Measurements from ENCODE around the gene SRCAP. TPM values are rescaled to one million over a fixed set of nuclear protein-coding genes. Genes with fewer than 3 reads are reported as not detected.
"Not testable (repeated sequence)": the region's sequence is repeated elsewhere in the genome, so short reads cannot be mapped to it uniquely, and the experiment has no call there.

Gene SRCAP
- total RNA-seq, 2 experiments from 2014 or later: 89.4 to 92.2 TPM

- Mint-ChIP-seq H3K4me3 (no peak overlapping the region), H3K27ac (no peak overlapping the region), H3K36me3 (peaks cover 5% of the 10 kb centered on the region), H3K9me3 (no peaks in the 10 kb centered on the region), H3K27me3 (no peaks in the 10 kb centered on the region), H3K4me1 (peaks cover 30% of the 10 kb centered on the region)
- POLR2A ChIA-PET: interaction anchor here (0.7 to 4.1 kb wide), 6 partner anchors 9 to 1028 kb away, joined by 3 to 52 read pairs (median 11); partner anchors contain the start of genes FBRS and PRR14
- no peak for DNase-seq
- no peak for ATAC-seq (ENCODE audit: low read depth)
Observed at GRCh38 chr16:30694926-30695693, 3.9 kb upstream of the SRCAP start.

GRCh38 chr16:30696646-30697045, 2.3 kb upstream of the SRCAP start:
- DNase-seq; ATAC-seq (ENCODE audit: low read depth); H3K9me3 Mint-ChIP-seq; H3K27ac Mint-ChIP-seq; H3K27me3 Mint-ChIP-seq; H3K4me3 Mint-ChIP-seq; H3K36me3 Mint-ChIP-seq: not testable (repeated sequence)
- POLR2A ChIA-PET: interaction anchor here (0.9 to 4.1 kb wide), 7 partner anchors 36 to 631 kb away, joined by 3 to 49 read pairs (median 5); partner anchors contain the start of genes ALDOA, FBRS, PHKG2 and PRR14
- peaks cover 36% of the 10 kb centered on the region for H3K4me1 Mint-ChIP-seq

GRCh38 chr16:30697264-30698138, 1.5 kb upstream of the SRCAP start:
- POLR2A ChIA-PET: interaction anchor here (0.6 to 4.1 kb wide), 9 partner anchors 36 to 632 kb away, joined by 3 to 49 read pairs (median 3); partner anchors contain the start of genes ALDOA, FBRS, PHKG2 and PRR14
- Mint-ChIP-seq H3K36me3 (peaks cover 8% of the 10 kb centered on the region), H3K4me1 (peaks cover 36% of the 10 kb centered on the region), H3K27me3 (no peaks in the 10 kb centered on the region), H3K27ac (peak overlapping the region; percentile 99), H3K9me3 (no peaks in the 10 kb centered on the region), H3K4me3 (peak overlapping the region; percentile 100)
- ATAC-seq (ENCODE audit: low read depth): peak; percentile 87
- no peak for DNase-seq

- Mint-ChIP-seq H3K9me3 (no peaks in the 10 kb centered on the region), H3K36me3 (peaks cover 12% of the 10 kb centered on the region), H3K27ac (peak overlapping the region; percentile 99), H3K4me3 (peak overlapping the region; percentile 100), H3K4me1 (peaks cover 35% of the 10 kb centered on the region), H3K27me3 (no peaks in the 10 kb centered on the region)
- peak; percentile 99 for DNase-seq
- peak; percentile 75 for ATAC-seq (ENCODE audit: low read depth)
- POLR2A ChIA-PET: interaction anchor here (1.0 to 4.1 kb wide), 7 partner anchors 30 to 116 kb away, joined by 3 to 49 read pairs (median 6); partner anchors contain the start of genes FBRS, PHKG2 and PRR14
Observed at GRCh38 chr16:30698139-30698815, 694 bp upstream of the SRCAP start.

- ATAC-seq (ENCODE audit: low read depth): no peak
- Mint-ChIP-seq H3K4me3 (peak overlapping the region; percentile 100), H3K27ac (peak overlapping the region; percentile 96), H3K27me3 (no peaks in the 10 kb centered on the region), H3K4me1 (peaks cover 29% of the 10 kb centered on the region), H3K9me3 (no peaks in the 10 kb centered on the region), H3K36me3 (peaks cover 17% of the 10 kb centered on the region)
- no peak for DNase-seq
- POLR2A ChIA-PET: interaction anchor here (0.6 to 4.1 kb wide), 4 partner anchors 41 to 246 kb away, joined by 5 to 49 read pairs (median 10); partner anchors contain the start of genes FBRS and PHKG2
Observed at GRCh38 chr16:30699615-30700099, 686 bp downstream of the SRCAP start.

GRCh38 chr16:30700491-30700890, 1.5 kb downstream of the SRCAP start:
- Mint-ChIP-seq H3K27me3 (no peaks in the 10 kb centered on the region), H3K9me3 (no peaks in the 10 kb centered on the region), H3K4me1 (peaks cover 24% of the 10 kb centered on the region), H3K27ac (no peak overlapping the region), H3K36me3 (peaks cover 17% of the 10 kb centered on the region), H3K4me3 (no peak overlapping the region)
- POLR2A ChIA-PET: no interaction called here
- DNase-seq (no peak), ATAC-seq (ENCODE audit: low read depth) (no peak)

GRCh38 chr16:30700971-30701370, 2.0 kb downstream of the SRCAP start:
- POLR2A ChIA-PET: no interaction called here
- no peaks in the 10 kb centered on the region for H3K9me3 Mint-ChIP-seq
- peaks cover 24% of the 10 kb centered on the region for H3K4me1 Mint-ChIP-seq
- ATAC-seq (ENCODE audit: low read depth) (no peak), DNase-seq (no peak)
- H3K36me3 Mint-ChIP-seq: peaks cover 17% of the 10 kb centered on the region
- H3K27ac Mint-ChIP-seq: no peak overlapping the region
- H3K4me3 Mint-ChIP-seq: no peak overlapping the region
- H3K27me3 Mint-ChIP-seq: no peaks in the 10 kb centered on the region

GRCh38 chr16:30703071-30703470, 4.1 kb downstream of the SRCAP start:
- H3K4me3 Mint-ChIP-seq, POLR2A ChIA-PET: not testable (repeated sequence)

GRCh38 chr16:30703971-30704370, 5.0 kb downstream of the SRCAP start:
- no peaks in the 10 kb centered on the region for H3K9me3 Mint-ChIP-seq
- ATAC-seq (ENCODE audit: low read depth) (no peak), DNase-seq (no peak)
- no peak overlapping the region for H3K27ac Mint-ChIP-seq
- peaks cover 17% of the 10 kb centered on the region for H3K4me1 Mint-ChIP-seq
- POLR2A ChIA-PET: no interaction called here
- H3K36me3 Mint-ChIP-seq: peaks cover 29% of the 10 kb centered on the region
- H3K4me3 Mint-ChIP-seq: no peak overlapping the region
- no peaks in the 10 kb centered on the region for H3K27me3 Mint-ChIP-seq

More at GRCh38 chr16:30703071-30703470, 4.1 kb downstream of the SRCAP start:
- not testable (repeated sequence) for ATAC-seq (ENCODE audit: low read depth); H3K9me3 Mint-ChIP-seq; DNase-seq; H3K27ac Mint-ChIP-seq; H3K27me3 Mint-ChIP-seq
- Mint-ChIP-seq H3K36me3 (peaks cover 29% of the 10 kb centered on the region), H3K4me1 (peaks cover 17% of the 10 kb centered on the region)

- ATAC-seq (ENCODE audit: low read depth): no peak
- H3K4me1 Mint-ChIP-seq: peaks cover 3% of the 10 kb centered on the region
- POLR2A ChIA-PET: no interaction called here
- H3K36me3 Mint-ChIP-seq: peaks cover 30% of the 10 kb centered on the region
- no peaks in the 10 kb centered on the region for H3K9me3 Mint-ChIP-seq
- no peak for DNase-seq
- no peaks in the 10 kb centered on the region for H3K27me3 Mint-ChIP-seq
- H3K27ac Mint-ChIP-seq: no peak overlapping the region
- no peak overlapping the region for H3K4me3 Mint-ChIP-seq
Observed at GRCh38 chr16:30706046-30706445, 7.1 kb downstream of the SRCAP start.

GRCh38 chr16:30710971-30711370, 12.0 kb downstream of the SRCAP start:
- H3K27ac Mint-ChIP-seq: no peak overlapping the region
- no peaks in the 10 kb centered on the region for H3K9me3 Mint-ChIP-seq
- H3K27me3 Mint-ChIP-seq: no peaks in the 10 kb centered on the region
- no peak overlapping the region for H3K4me3 Mint-ChIP-seq
- DNase-seq (no peak), ATAC-seq (ENCODE audit: low read depth) (no peak)
- POLR2A ChIA-PET: interaction anchor here (0.7 kb wide), 2 partner anchors 21 to 51 kb away, joined by 3 read pairs; no protein-coding TSS in a partner anchor
- peaks cover 19% of the 10 kb centered on the region for H3K4me1 Mint-ChIP-seq
- peaks cover 52% of the 10 kb centered on the region for H3K36me3 Mint-ChIP-seq

GRCh38 chr16:30711712-30712111, 12.7 kb downstream of the SRCAP start:
- POLR2A ChIA-PET: interaction anchor here (0.6 kb wide), 2 partner anchors 9 to 179 kb away, joined by 3 to 5 read pairs; no protein-coding TSS in a partner anchor
- no peaks in the 10 kb centered on the region for H3K27me3 Mint-ChIP-seq
- no peaks in the 10 kb centered on the region for H3K9me3 Mint-ChIP-seq
- no peak overlapping the region for H3K27ac Mint-ChIP-seq
- DNase-seq: no peak
- no peak for ATAC-seq (ENCODE audit: low read depth)
- H3K36me3 Mint-ChIP-seq: peaks cover 58% of the 10 kb centered on the region
- no peak overlapping the region for H3K4me3 Mint-ChIP-seq
- H3K4me1 Mint-ChIP-seq: peaks cover 24% of the 10 kb centered on the region
